Nephron (organoid): ENCODE data around the gene BRPF3.

Source experiments
- H3K27ac Mint-ChIP-seq, 3 experiments: 2 replicates each; pipeline ENCODE4 v1.8.0; 2020; ENCODE audit warnings: mixed read lengths in 3 of 3, mild to moderate bottlenecking in 2 of 3, moderate library complexity in 1 of 3
- H3K27me3 Mint-ChIP-seq: 2 replicates; pipeline ENCODE4 v1.8.0; 2021; ENCODE audit warnings: low read depth, mild to moderate bottlenecking, moderate library complexity, mixed read lengths
- H3K36me3 Mint-ChIP-seq: 2 replicates; pipeline ENCODE4 v1.8.0; 2020; ENCODE audit warnings: low read depth, mixed read lengths
- H3K4me1 Mint-ChIP-seq: 2 replicates; pipeline ENCODE4 v1.8.0; 2020; ENCODE audit warnings: mixed read lengths
- H3K4me3 Mint-ChIP-seq, 3 experiments: 2 replicates each; pipeline ENCODE4 v1.8.0; 2020; ENCODE audit warnings: mild to moderate bottlenecking in 3 of 3, mixed read lengths in 3 of 3, moderate library complexity in 2 of 3
- H3K9me3 Mint-ChIP-seq: 2 replicates; pipeline ENCODE4 v1.8.0; 2020; ENCODE audit warnings: mixed read lengths
- CTCF ChIP-seq, 3 experiments: fragments of 200-600 bp; sonication (generic); IDR thresholded peaks; one replicate each; pipeline ENCODE4 v1.5.0; 2021; ENCODE audit warnings: antibody characterized with exemption in 3 of 3; ENCODE audit not compliant: unreplicated experiment in 3 of 3

BRPF3 gene

GRCh38 chr6:36249536-36249935 lies 53.0 kb downstream of the BRPF3 start:
- Mint-ChIP-seq H3K4me1 (peaks cover 24% of the 10 kb centered on the region), H3K36me3 (no peaks in the 10 kb centered on the region), H3K4me3 (no peak overlapping the region), H3K27me3 (no peaks in the 10 kb centered on the region), H3K27ac (peak overlapping the region in 2 of 3 experiments; percentile 45 to 54), H3K9me3 (no peaks in the 10 kb centered on the region)
- no peak for TF ChIP-seq CTCF (IDR thresholded peaks at IDR 0.05; ENCODE audit: unreplicated experiment in 3 of 3)

DNA sequence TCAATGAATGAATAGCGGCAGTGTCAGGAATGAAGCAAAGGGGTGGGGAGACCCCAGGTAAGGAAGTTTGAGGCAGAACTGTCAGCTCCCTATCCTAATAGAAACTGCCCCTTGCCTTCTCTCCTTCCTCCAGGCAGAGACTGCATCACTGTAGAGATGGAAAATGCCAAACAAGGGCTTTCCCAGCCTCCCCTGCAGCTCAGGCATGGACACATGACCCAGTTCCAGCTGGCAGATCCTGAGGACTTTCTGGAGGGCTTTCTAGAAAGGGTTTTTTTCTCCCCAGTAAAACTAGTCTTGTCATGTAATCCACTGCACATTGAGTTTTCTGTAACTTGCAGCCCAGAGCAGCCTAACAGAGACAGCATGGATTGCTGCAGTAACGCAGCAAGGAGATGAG lies 55.5 kb downstream of the BRPF3 start:
- H3K4me3 Mint-ChIP-seq = no peak overlapping the region
- H3K36me3 Mint-ChIP-seq = no peaks in the 10 kb centered on the region
- no peak overlapping the region for H3K27ac Mint-ChIP-seq
- no peaks in the 10 kb centered on the region for H3K27me3 Mint-ChIP-seq
- H3K4me1 Mint-ChIP-seq = peaks cover 15% of the 10 kb centered on the region
- TF ChIP-seq CTCF (IDR thresholded peaks at IDR 0.05; ENCODE audit: unreplicated experiment in 3 of 3) = no peak
- H3K9me3 Mint-ChIP-seq = peaks cover 2% of the 10 kb centered on the region

DNA sequence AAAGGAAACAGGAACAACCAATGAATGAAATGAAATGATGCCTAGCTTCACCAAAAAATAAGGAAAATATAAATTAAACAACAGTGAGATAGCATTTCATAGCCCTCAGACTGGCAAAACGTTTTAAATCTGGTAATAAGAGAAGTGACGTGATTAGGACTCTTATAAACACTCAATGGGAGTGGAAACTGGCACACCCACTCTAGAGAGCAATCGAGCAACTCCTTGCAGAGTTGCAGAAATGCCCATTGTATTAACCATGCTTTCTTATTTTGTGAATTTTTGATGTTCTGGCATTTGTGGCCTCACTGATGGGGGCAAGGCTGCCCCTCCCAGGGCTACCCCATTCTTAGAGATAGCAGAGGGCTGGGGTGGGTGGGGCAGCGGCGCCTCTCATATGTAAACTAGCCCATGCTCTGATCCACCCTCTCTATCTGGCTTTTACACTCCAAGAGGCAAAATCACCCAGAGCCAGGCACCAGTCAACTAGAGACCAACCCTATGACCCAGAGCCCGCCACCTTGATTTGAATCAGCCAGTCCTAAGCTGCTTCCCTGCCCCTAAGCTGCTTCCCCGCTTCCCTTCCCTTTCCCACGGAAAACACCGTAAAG lies 67.0 kb downstream of the BRPF3 start:
- Mint-ChIP-seq H3K27ac (no peak overlapping the region), H3K27me3 (no peaks in the 10 kb centered on the region), H3K36me3 (no peaks in the 10 kb centered on the region), H3K4me1 (peaks cover 4% of the 10 kb centered on the region), H3K9me3 (peaks cover 9% of the 10 kb centered on the region), H3K4me3 (no peak overlapping the region)
- no peak for TF ChIP-seq CTCF (IDR thresholded peaks at IDR 0.05; ENCODE audit: unreplicated experiment in 3 of 3)

- TF ChIP-seq CTCF (IDR thresholded peaks at IDR 0.05; ENCODE audit: unreplicated experiment in 3 of 3) = no peak
- Mint-ChIP-seq H3K27ac (no peak overlapping the region), H3K27me3 (peaks cover 6% of the 10 kb centered on the region), H3K36me3 (no peaks in the 10 kb centered on the region), H3K4me3 (no peak overlapping the region), H3K9me3 (peaks cover 10% of the 10 kb centered on the region), H3K4me1 (peaks cover 11% of the 10 kb centered on the region)
These were observed 69.2 kb downstream of the BRPF3 start for GRCh38 chr6:36265744-36266143.

GRCh38 chr6:36266913-36267644 lies 70.5 kb downstream of the BRPF3 start:
- Mint-ChIP-seq H3K4me3 (no peak overlapping the region), H3K27me3 (peaks cover 13% of the 10 kb centered on the region), H3K36me3 (no peaks in the 10 kb centered on the region), H3K27ac (no peak overlapping the region), H3K9me3 (peaks cover 10% of the 10 kb centered on the region), H3K4me1 (peaks cover 11% of the 10 kb centered on the region)
- TF ChIP-seq CTCF (IDR thresholded peaks at IDR 0.05; ENCODE audit: unreplicated experiment in 3 of 3) = no peak
